SK-N-MC (cell line): ENCODE results near the gene DBNDD2.

Experiments
- EZH2 ChIP-seq: fragments of 200-600 bp; sonication (generic); IDR thresholded peaks from one replicate; pipeline ENCODE4 v1.6.1; 2017; ENCODE audit warnings: antibody characterized with exemption
- FOXP2 ChIP-seq: optimal IDR thresholded peaks from 2 replicates; pipeline ENCODE3; 2011; ENCODE audit warnings: mild to moderate bottlenecking, moderate library complexity; ENCODE audit not compliant: insufficient read depth; ENCODE audit errors: extremely low read length, control extremely low read depth
- POLR2AphosphoS5 ChIP-seq: IDR thresholded peaks from 2 replicates; pipeline ENCODE4 v1.6.1; 2012; ENCODE audit warnings: mild to moderate bottlenecking, low read depth, low read length, borderline replicate concordance

- TF ChIP-seq EZH2 (no peak), POLR2AphosphoS5 (no peak), FOXP2 (no peak)
These were observed 9.1 kb upstream of the DBNDD2 start for GRCh38 chr20:45399018-45399417.
